Panc1 (cell line): ENCODE measurements around the gene GBA2. TPM values are rescaled to one million over a fixed set of nuclear protein-coding genes. Genes with fewer than 3 reads are reported as not detected.

ENCODE experiments used
- ATAC-seq: fragments of 200-7000 bp; cut with Tn5 transposase; 2 replicates; pipeline ENCODE4 v1.9.1; 2020; ENCODE audit warnings: mild to moderate bottlenecking, moderate library complexity
- BruUV-seq: library from RNA; stranded (reverse); fragments of 400-500 nt; replicated peaks from 2 replicates; lab custom pipeline; 2021; lab: Mats Ljungman, UMichigan
- CTCF ChIA-PET: fragments of 300-600 bp; sonication (Branson Sonifier 250); formaldehyde crosslinking; loops from one replicate; lab custom pipeline; 2022; ENCODE audit warnings: antibody characterized with exemption; lab: Charles Lee
- POLR2A ChIA-PET: fragments of 300-600 bp; sonication (Branson Sonifier 250); formaldehyde crosslinking; loops from one replicate; lab custom pipeline; 2022; ENCODE audit warnings: antibody characterized with exemption; lab: Charles Lee
- DNase-seq: peaks from one replicate; pipeline ENCODE4 v3.0.0-alpha.2; 2010; ENCODE audit warnings: low read depth, low spot score
- H3K27ac ChIP-seq: 2 replicates; pipeline ENCODE4 v1.5.1; 2011; ENCODE audit warnings: mild to moderate bottlenecking, low read length, inconsistent platforms
- H3K27me3 ChIP-seq: fragments of 200-500 bp; sonication (Bioruptor generic); 2 replicates; pipeline ENCODE4 v1.6.0; 2014; ENCODE audit warnings: low read length, inconsistent platforms; ENCODE audit not compliant: control insufficient read depth, insufficient read depth
- H3K36me3 ChIP-seq: fragments of 200-500 bp; sonication (Bioruptor generic); 2 replicates; pipeline ENCODE4 v1.5.1; 2014; ENCODE audit warnings: inconsistent platforms, mild to moderate bottlenecking, low read length, moderate library complexity; ENCODE audit not compliant: control insufficient read depth, insufficient read depth
- H3K4me1 ChIP-seq: 2 replicates; pipeline ENCODE4 v1.5.1; 2011; ENCODE audit warnings: inconsistent platforms, mild to moderate bottlenecking, low read length, moderate library complexity; ENCODE audit not compliant: control insufficient read depth, insufficient read depth
- H3K4me3 ChIP-seq, 2 experiments: 2 replicates each; pipeline ENCODE4 v1.5.1; 2011 to 2012; ENCODE audit warnings: low read depth in 2 of 2, low read length in 2 of 2, mild to moderate bottlenecking in 2 of 2, inconsistent platforms in 1 of 2, moderate library complexity in 1 of 2
- H3K9me3 ChIP-seq: fragments of 200-500 bp; sonication (Bioruptor generic); 2 replicates; pipeline ENCODE4 v1.5.1; 2014; ENCODE audit warnings: low read depth, mild to moderate bottlenecking, inconsistent platforms, low read length, moderate library complexity; ENCODE audit not compliant: control insufficient read depth, insufficient read depth
- POLR2AphosphoS5 ChIP-seq: IDR thresholded peaks from 2 replicates; pipeline ENCODE4 v1.6.1; 2012; ENCODE audit warnings: mild to moderate bottlenecking, low read depth, low read length, moderate library complexity
- SIN3A ChIP-seq: IDR thresholded peaks from 2 replicates; pipeline ENCODE4 v1.6.1; 2012; ENCODE audit warnings: low read depth, mild to moderate bottlenecking, low read length, moderate library complexity, borderline replicate concordance; ENCODE audit not compliant: insufficient read depth
- TCF7L2 ChIP-seq: IDR thresholded peaks from 2 replicates; pipeline ENCODE4 v1.6.1; 2011; ENCODE audit warnings: mild to moderate bottlenecking, low read depth, low read length, inconsistent platforms
- in situ Hi-C: cut with HindIII; loops from 2 replicates; pipeline ENCODE4 v1.10.0; 2016; ENCODE audit warnings: low sequenced_read_pairs, low pct_unique_long_range_greater_than_20kb
- intact Hi-C: fragments of 100-400 bp; cut with micrococcal nuclease; formaldehyde crosslinking; loops from one replicate; pipeline ENCODE4 v1.10.0; 2022; ENCODE audit not compliant: unreplicated experiment
- total RNA-seq: library from RNA; stranded (reverse); gene quantifications from one replicate; pipeline ENCODE4 v1.2.1, GENCODE V29; 2021; ENCODE audit not compliant: unreplicated experiment
- TF ChIP-seq, protein P1 (sequence below): fragments of 450-650 bp; IDR thresholded peaks from 2 replicates; pipeline ENCODE4 v1.5.1; 2017; ENCODE audit warnings: mild to moderate bottlenecking
- TF ChIP-seq, protein P2 (sequence below), 2 experiments: IDR thresholded peaks; 2 replicates each; pipeline ENCODE4 v1.6.1; 2011 to 2012; ENCODE audit warnings: low read depth in 2 of 2, control low read depth in 1 of 2, low read length in 1 of 2, mild to moderate bottlenecking in 1 of 2, moderate library complexity in 1 of 2; ENCODE audit not compliant: insufficient read depth in 1 of 2

GBA2 gene
- total RNA-seq, 1 experiment from 2014 or later: 109 TPM

DNA sequence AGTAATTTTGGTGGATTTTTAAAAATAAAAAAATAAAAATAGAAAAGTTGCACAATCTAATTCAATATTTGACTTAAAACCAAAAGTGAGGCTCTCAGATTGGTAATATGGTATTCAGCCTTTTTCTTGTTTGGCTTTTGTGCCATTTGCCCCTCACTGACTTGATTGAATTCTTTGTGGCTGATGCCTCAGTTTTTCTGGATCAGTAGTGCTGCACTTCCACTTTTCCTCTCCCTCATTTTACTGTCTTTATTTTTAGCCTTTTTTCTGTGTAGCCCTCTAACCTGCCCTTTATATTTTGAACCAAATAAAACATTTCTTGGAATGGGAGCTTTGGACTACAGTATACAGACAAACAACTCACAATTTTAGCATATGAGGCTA lies 8.9 kb upstream of the GBA2 start:
- no peaks in the 10 kb centered on the region for H3K27me3 ChIP-seq
- ChIA-PET POLR2A (no interaction called here), CTCF (interaction anchor here (0.5 kb wide), 1 partner anchor 10 kb away, joined by 3 read pairs; no protein-coding TSS in a partner anchor)
- no peaks in the 10 kb centered on the region for H3K9me3 ChIP-seq
- H3K4me3 ChIP-seq: peak overlapping the region; percentile 75 to 92
- in situ Hi-C loops (no loop called here), intact Hi-C loops (no loop called here)
- peak overlapping the region; percentile 88 for H3K27ac ChIP-seq
- no peaks in the 10 kb centered on the region for H3K36me3 ChIP-seq
- no peak for ATAC-seq
- BruUV-seq: no TSS peak
- DNase-seq: no peak
- peaks cover 22% of the 10 kb centered on the region for H3K4me1 ChIP-seq
- TF ChIP-seq, protein P1, sequence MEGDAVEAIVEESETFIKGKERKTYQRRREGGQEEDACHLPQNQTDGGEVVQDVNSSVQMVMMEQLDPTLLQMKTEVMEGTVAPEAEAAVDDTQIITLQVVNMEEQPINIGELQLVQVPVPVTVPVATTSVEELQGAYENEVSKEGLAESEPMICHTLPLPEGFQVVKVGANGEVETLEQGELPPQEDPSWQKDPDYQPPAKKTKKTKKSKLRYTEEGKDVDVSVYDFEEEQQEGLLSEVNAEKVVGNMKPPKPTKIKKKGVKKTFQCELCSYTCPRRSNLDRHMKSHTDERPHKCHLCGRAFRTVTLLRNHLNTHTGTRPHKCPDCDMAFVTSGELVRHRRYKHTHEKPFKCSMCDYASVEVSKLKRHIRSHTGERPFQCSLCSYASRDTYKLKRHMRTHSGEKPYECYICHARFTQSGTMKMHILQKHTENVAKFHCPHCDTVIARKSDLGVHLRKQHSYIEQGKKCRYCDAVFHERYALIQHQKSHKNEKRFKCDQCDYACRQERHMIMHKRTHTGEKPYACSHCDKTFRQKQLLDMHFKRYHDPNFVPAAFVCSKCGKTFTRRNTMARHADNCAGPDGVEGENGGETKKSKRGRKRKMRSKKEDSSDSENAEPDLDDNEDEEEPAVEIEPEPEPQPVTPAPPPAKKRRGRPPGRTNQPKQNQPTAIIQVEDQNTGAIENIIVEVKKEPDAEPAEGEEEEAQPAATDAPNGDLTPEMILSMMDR: no peak
- TF ChIP-seq POLR2AphosphoS5 (no peak), TCF7L2 (no peak), SIN3A (no peak)
- TF ChIP-seq, protein P2, sequence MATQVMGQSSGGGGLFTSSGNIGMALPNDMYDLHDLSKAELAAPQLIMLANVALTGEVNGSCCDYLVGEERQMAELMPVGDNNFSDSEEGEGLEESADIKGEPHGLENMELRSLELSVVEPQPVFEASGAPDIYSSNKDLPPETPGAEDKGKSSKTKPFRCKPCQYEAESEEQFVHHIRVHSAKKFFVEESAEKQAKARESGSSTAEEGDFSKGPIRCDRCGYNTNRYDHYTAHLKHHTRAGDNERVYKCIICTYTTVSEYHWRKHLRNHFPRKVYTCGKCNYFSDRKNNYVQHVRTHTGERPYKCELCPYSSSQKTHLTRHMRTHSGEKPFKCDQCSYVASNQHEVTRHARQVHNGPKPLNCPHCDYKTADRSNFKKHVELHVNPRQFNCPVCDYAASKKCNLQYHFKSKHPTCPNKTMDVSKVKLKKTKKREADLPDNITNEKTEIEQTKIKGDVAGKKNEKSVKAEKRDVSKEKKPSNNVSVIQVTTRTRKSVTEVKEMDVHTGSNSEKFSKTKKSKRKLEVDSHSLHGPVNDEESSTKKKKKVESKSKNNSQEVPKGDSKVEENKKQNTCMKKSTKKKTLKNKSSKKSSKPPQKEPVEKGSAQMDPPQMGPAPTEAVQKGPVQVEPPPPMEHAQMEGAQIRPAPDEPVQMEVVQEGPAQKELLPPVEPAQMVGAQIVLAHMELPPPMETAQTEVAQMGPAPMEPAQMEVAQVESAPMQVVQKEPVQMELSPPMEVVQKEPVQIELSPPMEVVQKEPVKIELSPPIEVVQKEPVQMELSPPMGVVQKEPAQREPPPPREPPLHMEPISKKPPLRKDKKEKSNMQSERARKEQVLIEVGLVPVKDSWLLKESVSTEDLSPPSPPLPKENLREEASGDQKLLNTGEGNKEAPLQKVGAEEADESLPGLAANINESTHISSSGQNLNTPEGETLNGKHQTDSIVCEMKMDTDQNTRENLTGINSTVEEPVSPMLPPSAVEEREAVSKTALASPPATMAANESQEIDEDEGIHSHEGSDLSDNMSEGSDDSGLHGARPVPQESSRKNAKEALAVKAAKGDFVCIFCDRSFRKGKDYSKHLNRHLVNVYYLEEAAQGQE (IDR thresholded peaks at IDR 0.05; ENCODE audit: insufficient read depth in 1 of 2, low read depth in 2 of 2, low read length in 1 of 2): no peak

DNA sequence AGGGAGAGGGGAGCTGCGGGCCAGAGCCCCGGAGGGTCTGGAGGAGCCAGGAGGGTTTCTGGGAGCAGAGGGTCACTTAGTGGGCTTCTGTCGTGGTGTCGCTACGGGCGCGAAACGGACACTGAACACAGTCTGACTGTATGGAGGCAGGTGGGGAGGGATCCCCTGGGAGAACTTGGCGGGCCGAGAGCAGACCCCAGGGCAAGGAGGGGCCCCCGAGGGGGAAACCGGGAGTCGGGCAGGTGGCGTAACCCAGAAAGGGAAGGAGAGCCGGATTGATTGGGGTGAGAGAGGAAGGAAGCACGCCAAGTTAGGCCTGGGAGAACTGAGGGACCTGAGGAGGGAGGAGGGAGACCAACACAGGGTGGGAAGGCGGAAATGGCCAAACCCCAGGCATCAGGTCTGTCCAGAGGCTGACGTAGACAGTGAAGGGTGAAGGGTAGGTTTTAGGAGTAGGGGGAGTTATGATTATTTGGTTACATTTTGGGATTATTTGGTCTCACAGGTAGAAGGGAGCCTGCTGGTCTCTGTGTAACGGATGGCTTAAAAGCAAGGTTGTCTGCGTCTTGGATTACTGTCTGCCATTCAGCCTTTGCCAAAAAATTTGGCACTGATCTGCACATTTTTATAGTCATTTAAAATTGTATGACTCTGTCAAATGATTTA lies 8.3 kb upstream of the GBA2 start:
- peak overlapping the region; percentile 75 to 92 for H3K4me3 ChIP-seq
- POLR2A ChIA-PET: interaction anchor here (0.6 to 1.1 kb wide), 2 partner anchors 20 to 267 kb away, joined by 4 to 9 read pairs; no protein-coding TSS in a partner anchor
- no peaks in the 10 kb centered on the region for H3K9me3 ChIP-seq
- TF ChIP-seq SIN3A (no peak), POLR2AphosphoS5 (no peak; the same call in 1 of the 2 replicates), TCF7L2 (no peak)
- TF ChIP-seq, protein P1: no peak
- TF ChIP-seq, protein P2 (IDR thresholded peaks at IDR 0.05; ENCODE audit: insufficient read depth in 1 of 2, low read depth in 2 of 2, low read length in 1 of 2): no peak
- CTCF ChIA-PET: interaction anchor here (0.5 to 1.0 kb wide), 4 partner anchors 10 to 70 kb away, joined by 3 to 10 read pairs (median 4); no protein-coding TSS in a partner anchor
- DNase-seq (no peak), ATAC-seq (peak; percentile 85)
- BruUV-seq: no TSS peak
- peaks cover 22% of the 10 kb centered on the region for H3K4me1 ChIP-seq
- in situ Hi-C loops (no loop called here), intact Hi-C loops (no loop called here)
- H3K27ac ChIP-seq: peak overlapping the region; percentile 88
- no peaks in the 10 kb centered on the region for H3K27me3 ChIP-seq
- no peaks in the 10 kb centered on the region for H3K36me3 ChIP-seq
